ENCODE results near the gene AKAP13. TPM values are rescaled to one million over a fixed set of nuclear protein-coding genes. Genes with fewer than 3 reads are reported as not detected.

The AKAP13 gene
- total and polyA plus RNA-seq, 2 of the 13 experiments (the other 11 are each of a cell fraction or from before 2014, with no cell fraction given), result 6.7 to 27.1 TPM

GRCh38 chr15:85649372-85649771 lies 269.0 kb downstream of the AKAP13 start (continued):
- TF ChIP-seq, protein P1, sequence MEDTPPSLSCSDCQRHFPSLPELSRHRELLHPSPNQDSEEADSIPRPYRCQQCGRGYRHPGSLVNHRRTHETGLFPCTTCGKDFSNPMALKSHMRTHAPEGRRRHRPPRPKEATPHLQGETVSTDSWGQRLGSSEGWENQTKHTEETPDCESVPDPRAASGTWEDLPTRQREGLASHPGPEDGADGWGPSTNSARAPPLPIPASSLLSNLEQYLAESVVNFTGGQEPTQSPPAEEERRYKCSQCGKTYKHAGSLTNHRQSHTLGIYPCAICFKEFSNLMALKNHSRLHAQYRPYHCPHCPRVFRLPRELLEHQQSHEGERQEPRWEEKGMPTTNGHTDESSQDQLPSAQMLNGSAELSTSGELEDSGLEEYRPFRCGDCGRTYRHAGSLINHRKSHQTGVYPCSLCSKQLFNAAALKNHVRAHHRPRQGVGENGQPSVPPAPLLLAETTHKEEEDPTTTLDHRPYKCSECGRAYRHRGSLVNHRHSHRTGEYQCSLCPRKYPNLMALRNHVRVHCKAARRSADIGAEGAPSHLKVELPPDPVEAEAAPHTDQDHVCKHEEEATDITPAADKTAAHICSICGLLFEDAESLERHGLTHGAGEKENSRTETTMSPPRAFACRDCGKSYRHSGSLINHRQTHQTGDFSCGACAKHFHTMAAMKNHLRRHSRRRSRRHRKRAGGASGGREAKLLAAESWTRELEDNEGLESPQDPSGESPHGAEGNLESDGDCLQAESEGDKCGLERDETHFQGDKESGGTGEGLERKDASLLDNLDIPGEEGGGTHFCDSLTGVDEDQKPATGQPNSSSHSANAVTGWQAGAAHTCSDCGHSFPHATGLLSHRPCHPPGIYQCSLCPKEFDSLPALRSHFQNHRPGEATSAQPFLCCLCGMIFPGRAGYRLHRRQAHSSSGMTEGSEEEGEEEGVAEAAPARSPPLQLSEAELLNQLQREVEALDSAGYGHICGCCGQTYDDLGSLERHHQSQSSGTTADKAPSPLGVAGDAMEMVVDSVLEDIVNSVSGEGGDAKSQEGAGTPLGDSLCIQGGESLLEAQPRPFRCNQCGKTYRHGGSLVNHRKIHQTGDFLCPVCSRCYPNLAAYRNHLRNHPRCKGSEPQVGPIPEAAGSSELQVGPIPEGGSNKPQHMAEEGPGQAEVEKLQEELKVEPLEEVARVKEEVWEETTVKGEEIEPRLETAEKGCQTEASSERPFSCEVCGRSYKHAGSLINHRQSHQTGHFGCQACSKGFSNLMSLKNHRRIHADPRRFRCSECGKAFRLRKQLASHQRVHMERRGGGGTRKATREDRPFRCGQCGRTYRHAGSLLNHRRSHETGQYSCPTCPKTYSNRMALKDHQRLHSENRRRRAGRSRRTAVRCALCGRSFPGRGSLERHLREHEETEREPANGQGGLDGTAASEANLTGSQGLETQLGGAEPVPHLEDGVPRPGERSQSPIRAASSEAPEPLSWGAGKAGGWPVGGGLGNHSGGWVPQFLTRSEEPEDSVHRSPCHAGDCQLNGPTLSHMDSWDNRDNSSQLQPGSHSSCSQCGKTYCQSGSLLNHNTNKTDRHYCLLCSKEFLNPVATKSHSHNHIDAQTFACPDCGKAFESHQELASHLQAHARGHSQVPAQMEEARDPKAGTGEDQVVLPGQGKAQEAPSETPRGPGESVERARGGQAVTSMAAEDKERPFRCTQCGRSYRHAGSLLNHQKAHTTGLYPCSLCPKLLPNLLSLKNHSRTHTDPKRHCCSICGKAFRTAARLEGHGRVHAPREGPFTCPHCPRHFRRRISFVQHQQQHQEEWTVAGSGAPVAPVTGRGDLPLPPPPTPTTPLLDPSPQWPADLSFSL (CRISPR knock-in tag; IDR thresholded peaks at IDR 0.05), result no peak
- no peak for TF ChIP-seq WIZ (CRISPR knock-in tag; IDR thresholded peaks at IDR 0.05)
- TF ChIP-seq KDM3A (CRISPR knock-in tag; IDR thresholded peaks at IDR 0.05; ENCODE audit: low read depth), result no peak
- no peak for TF ChIP-seq ZNF530 (CRISPR knock-in tag; IDR thresholded peaks at IDR 0.05; ENCODE audit: low read depth)
- TF ChIP-seq KAT8 (CRISPR knock-in tag; IDR thresholded peaks at IDR 0.05), result peak; percentile 60; the same call in 1 of the 2 replicates
- TF ChIP-seq ZNF737 (CRISPR knock-in tag; IDR thresholded peaks at IDR 0.05; ENCODE audit: borderline replicate concordance), result no peak
- no peak for TF ChIP-seq ZNF678 (CRISPR knock-in tag; IDR thresholded peaks at IDR 0.05)
- no peak for TF ChIP-seq ZNF468 (CRISPR knock-in tag; IDR thresholded peaks at IDR 0.05)
- TF ChIP-seq, protein P2, sequence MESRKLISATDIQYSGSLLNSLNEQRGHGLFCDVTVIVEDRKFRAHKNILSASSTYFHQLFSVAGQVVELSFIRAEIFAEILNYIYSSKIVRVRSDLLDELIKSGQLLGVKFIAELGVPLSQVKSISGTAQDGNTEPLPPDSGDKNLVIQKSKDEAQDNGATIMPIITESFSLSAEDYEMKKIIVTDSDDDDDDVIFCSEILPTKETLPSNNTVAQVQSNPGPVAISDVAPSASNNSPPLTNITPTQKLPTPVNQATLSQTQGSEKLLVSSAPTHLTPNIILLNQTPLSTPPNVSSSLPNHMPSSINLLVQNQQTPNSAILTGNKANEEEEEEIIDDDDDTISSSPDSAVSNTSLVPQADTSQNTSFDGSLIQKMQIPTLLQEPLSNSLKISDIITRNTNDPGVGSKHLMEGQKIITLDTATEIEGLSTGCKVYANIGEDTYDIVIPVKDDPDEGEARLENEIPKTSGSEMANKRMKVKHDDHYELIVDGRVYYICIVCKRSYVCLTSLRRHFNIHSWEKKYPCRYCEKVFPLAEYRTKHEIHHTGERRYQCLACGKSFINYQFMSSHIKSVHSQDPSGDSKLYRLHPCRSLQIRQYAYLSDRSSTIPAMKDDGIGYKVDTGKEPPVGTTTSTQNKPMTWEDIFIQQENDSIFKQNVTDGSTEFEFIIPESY (CRISPR knock-in tag; IDR thresholded peaks at IDR 0.05), result no peak
- TF ChIP-seq ZNF224 (CRISPR knock-in tag; IDR thresholded peaks at IDR 0.05), result no peak
- TF ChIP-seq PREB (CRISPR knock-in tag; IDR thresholded peaks at IDR 0.05), result no peak
- no peak for TF ChIP-seq REST (IDR thresholded peaks at IDR 0.05; ENCODE audit: borderline replicate concordance in 1 of 2, low read depth in 1 of 2, low read length in 2 of 2)
- TF ChIP-seq SMC3 (IDR thresholded peaks at IDR 0.05; ENCODE audit: low read length), result no peak
- no peak for TF ChIP-seq ZKSCAN5 (CRISPR knock-in tag; IDR thresholded peaks at IDR 0.05)
- no peak for TF ChIP-seq HNRNPUL1 (IDR thresholded peaks at IDR 0.05; ENCODE audit: low read depth, low read length)
- no peak for TF ChIP-seq ZNF761 (CRISPR knock-in tag; conservative IDR thresholded peaks at IDR 0.05)
